ENCODE data around the gene PRKCE.

PRKCE gene

GRCh38 chr2:45763797-45764196 is 112.3 kb downstream of the PRKCE start:
- DNase-seq = no peak

DNA sequence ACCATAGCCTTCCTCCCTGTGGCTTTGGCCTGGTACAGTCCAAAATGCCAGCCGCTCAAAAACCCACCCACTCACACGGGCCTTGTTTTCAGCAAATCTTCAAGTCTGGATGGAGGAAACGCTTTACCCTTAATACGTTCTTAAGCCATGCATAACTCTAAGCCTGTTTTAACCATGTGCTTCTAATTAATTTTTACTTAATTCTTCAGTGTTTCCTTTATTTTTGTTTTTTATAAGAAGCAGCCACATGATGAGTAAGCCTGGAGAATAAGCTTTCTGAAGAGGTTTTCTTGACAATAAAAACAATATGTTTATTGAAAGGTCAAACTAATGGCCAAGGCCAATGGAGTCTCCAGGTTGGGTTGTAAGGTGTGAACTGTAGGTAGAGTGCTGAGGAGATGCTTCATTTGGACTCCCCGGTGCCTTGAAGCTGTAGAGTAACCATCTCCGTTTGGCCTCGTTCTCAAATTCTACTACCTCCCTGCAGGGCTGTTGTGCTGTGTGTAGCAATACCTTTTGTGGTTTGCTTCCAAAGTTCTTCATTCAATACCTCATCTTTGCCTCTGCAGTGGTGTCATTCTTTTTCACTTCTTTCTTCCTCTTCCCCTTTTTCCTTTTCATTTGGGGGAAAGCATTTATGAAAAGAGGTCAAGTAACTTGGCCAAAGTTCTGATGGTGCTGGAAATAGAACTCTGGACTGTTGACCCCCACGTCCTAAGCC is 113.7 kb downstream of the PRKCE start:
- DNase-seq = no peak

DNA sequence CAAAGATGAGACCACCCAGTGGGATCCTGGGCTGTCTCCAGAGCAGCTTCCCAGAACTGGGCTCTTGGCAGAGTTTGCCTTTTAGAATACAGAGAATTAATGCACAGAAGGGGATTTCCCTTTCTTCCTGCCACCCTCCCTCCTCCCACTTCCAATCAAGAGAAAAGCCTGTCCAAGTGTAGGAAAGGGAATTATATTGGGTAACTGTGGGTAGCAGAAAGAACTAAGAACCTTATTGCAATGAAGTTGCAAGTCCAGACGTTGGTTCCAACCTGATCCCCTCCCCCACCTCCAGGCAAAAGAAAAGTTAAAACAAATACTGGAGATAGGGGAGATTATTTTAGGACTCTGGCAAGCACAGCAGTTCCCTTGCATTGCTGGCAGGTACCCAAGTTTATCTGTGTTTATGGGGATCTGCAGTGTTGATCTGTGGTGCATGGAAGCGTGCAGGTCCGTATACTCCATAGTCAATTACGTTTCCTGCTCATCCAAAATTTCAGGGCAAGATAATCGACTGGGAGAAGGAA is 114.3 kb downstream of the PRKCE start:
- DNase-seq = peak; percentile 60

- DNase-seq = no peak
Measured at GRCh38 chr2:45768208-45768607, 116.7 kb downstream of the PRKCE start.

DNA sequence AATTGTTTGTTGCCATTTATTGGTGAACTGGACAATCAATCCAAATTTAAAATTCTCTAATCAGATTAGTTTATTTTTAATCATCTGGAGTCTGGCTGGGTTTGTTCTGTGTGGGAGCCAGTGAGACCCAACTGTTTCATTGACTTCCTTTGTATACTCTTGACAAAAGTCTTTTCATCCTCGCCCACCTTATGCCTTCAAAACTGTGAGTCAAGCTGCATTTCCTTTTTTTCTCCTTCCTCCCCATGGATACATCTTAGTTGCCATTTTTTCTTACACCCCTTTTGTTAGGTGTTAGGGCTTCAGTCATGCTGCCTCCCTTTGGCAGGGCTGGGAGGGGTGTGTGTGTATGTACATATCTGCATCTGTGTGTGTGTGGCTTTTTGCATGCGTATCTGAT is 117.6 kb downstream of the PRKCE start:
- DNase-seq = no peak

DNA sequence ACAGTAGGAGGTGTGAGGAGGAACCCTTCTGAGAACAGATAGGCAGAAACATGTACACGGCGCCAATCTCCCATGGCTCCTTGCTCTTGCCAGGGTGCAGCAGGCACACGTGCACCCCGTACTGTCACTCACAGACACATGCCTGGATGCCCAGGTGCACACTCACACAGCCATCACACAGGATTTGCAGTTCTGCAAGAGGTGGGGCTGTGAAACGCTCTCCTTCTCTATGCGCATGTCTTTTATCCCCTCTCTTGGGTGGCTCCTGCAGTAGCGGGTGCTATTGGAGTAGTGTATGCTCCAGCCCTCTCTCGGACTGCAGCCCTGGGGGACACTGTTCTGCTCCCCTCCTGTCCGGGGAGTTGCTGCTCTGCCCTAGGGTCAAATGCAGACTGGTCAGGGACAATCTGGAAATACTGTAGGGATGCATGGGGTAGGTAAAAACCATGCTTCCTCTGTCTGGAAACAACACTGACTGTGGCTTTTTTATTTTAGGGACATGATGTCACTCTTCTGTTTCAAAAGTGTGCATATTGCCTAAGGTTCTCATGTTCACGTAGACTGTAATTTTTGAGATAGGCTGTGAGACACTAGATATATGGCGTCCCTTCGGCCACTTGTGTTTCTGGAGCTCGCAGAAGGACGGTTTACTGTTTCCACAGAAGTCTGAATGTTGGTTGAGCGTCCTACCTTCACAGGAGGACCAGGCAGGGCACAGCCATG is 118.5 kb downstream of the PRKCE start:
- DNase-seq = no peak

DNA sequence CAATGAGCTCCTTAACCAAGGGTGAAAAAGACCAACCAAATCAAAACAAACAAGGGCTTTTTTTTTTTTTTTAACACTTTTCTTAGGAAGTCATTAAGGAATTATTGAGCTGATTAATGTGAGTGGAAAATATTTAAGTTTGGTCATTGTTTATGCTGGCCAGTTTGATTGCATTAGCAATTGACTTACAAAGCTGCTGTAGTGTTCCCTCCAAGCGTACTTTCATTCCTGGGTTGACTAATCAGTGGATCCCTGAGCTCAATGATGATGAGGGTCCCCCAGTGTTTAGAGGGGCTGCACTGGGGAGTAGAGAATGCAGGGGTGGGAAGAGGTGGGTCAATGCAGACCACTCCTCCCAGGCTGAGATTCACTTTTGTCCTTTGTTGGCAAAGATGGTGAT is 119.3 kb downstream of the PRKCE start:
- DNase-seq = no peak

GRCh38 chr2:45771261-45771660 is 119.8 kb downstream of the PRKCE start:
- DNase-seq = peak; percentile 35

DNA sequence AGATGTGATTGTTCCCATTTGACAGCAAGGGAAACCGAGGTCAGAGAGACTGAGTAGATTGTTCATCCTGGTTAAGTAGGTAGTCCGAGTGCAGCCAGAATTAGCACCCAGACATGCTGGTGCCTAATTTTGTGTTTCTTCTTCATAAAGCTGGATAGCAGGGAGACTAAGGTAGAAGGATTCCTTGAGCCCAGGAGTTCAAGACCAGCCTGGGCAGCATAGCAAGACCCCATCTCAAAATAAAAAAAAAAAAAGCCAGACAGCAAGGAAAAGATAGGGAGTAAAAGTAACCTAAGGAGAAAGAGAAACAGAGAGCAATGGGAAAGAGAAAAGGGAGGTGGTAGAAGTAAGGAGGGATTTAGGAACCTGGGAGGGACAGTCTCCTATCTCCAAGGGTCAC is 120.6 kb downstream of the PRKCE start:
- no peak for DNase-seq

GRCh38 chr2:45773909-45774308 is 122.4 kb downstream of the PRKCE start:
- DNase-seq = no peak

- no peak for DNase-seq
Measured at GRCh38 chr2:45774688-45775244, 123.3 kb downstream of the PRKCE start.

- no peak for DNase-seq
Measured at GRCh38 chr2:45776160-45776955, 124.9 kb downstream of the PRKCE start.

DNA sequence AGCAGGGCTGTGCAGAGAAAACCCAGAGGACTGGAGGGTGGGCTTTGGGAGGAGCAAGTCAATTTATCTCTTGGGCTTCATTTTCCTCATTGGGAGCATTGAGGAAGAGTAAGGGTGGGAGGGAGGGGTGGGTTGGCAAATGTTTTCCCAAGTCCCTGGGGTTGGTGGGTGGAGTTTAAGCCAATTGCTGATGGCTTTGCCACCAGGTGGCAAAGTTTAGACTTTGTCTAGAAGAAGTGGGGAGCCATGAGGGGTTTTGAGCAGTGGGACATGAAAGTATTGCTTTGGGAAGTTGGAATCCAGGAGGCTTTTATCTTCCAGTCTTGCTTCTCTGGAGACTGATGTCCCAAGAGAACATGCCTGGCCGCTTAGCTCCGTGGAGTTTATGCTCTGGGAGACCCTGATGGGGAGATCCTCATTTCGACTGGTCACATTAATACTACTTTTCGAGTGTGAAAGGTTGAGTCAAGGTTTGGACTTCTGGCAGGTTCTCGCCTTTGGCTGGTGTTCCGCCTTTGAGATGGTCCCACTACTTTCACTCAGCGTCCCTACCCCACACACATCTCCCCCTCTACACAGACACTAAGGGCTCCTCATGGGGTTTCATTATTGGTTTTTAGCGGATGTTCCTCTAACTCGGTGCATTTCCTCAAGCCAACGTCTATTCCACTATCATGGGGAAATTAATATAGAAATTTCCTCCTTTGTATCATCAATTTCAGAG is 126.7 kb downstream of the PRKCE start:
- DNase-seq = no peak

GRCh38 chr2:45778720-45779171 is 127.3 kb downstream of the PRKCE start:
- no peak for DNase-seq

- DNase-seq = no peak
Measured at GRCh38 chr2:45780541-45781463, 129.3 kb downstream of the PRKCE start.

DNA sequence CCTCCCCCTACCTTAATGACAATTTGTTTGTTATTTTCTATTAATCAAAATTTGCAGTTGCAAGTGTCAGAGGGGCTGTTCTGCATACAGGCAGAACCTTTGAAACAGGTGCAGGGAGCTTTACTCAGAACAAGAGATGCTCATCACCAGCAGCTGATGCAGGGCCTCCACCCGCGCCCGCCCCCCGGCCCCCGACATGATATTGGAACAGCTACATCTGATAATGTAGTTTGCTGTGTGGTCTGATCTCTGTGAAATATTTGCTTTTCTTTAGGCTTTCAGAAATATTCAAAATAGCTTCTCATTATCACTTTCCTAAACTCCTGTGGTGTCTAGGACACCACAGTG is 130.0 kb downstream of the PRKCE start:
- DNase-seq = no peak

- DNase-seq = no peak
Measured at GRCh38 chr2:45782436-45782835, 131.0 kb downstream of the PRKCE start.

DNA sequence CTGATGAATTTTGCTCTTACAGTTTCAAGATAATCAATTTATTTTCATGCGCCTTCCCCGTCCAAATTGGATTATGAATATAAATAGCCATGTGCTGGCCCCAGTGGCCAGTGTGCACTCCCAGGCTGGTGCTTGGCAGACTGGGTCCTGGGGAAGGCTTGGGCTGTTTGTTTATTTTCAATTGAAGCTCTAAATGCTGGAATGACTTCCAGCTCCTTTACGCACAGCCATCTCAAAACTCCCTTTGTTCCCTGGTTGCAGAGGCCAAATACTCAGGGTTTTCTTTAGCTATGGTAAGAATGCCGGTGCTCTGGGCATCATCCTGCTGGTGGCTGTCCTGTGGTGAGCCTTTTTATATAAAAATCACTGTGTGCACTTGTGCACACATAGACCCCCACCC is 131.5 kb downstream of the PRKCE start:
- no peak for DNase-seq

GRCh38 chr2:45786030-45786835 is 134.8 kb downstream of the PRKCE start:
- no peak for DNase-seq

DNA sequence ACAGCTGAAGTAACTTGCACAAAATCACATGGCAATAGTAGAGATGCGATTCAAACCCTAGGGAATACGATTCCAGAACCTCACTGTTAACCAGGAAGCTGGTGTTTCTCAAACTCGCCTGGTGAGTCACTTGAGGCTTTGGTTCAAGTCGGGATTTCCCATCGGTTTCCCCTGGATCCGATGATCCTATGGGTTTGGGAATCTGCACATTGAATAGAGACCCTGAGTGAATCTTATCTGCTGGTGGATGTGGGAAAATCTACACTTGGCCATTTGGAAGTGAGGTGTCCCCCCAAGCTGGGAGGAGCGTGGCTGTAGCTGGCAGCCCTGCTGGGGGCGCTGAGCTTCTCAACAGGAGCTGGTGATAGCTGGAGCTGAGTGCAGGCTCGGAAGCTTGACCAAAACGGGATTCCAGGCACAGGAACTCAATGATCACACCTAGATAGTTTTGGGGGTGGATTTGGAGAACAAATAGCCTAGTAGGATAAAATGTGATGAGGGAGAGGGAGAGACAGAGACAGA is 135.4 kb downstream of the PRKCE start:
- no peak for DNase-seq

Measured in DMS153 (cell line).